NCI-H510A treated with DMSO at 0.1 percent for 48 hours (cell line): ENCODE measurements around the gene SYNJ2.
A peak's percentile ranks its signal among the peaks of the same experiment; 100 is the strongest.

Experiments
- DNase-seq: peaks from one replicate; lab custom pipeline; 2025; lab: John Stamatoyannopoulos, UW

The SYNJ2 gene

DNA sequence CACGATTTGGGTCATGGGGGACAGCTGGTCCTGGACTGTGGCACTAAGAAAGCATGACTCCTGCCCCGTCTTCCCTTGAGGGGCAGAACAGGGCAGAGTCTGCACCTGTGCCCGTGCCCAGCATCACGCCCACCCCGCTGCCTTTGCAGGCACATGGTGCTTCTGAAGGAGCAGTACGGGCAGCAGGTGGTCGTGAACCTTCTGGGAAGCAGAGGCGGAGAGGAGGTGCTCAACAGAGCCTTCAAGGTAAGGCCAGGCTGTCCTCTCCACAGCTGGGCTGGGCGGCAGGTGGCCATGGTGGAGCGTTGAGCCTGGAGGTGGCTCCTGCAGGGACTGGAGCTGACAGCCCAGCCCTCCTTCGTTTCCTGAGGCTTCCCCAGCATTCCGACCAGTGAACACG, 77.4 kb downstream of the SYNJ2 start:
- no peak for DNase-seq

DNA sequence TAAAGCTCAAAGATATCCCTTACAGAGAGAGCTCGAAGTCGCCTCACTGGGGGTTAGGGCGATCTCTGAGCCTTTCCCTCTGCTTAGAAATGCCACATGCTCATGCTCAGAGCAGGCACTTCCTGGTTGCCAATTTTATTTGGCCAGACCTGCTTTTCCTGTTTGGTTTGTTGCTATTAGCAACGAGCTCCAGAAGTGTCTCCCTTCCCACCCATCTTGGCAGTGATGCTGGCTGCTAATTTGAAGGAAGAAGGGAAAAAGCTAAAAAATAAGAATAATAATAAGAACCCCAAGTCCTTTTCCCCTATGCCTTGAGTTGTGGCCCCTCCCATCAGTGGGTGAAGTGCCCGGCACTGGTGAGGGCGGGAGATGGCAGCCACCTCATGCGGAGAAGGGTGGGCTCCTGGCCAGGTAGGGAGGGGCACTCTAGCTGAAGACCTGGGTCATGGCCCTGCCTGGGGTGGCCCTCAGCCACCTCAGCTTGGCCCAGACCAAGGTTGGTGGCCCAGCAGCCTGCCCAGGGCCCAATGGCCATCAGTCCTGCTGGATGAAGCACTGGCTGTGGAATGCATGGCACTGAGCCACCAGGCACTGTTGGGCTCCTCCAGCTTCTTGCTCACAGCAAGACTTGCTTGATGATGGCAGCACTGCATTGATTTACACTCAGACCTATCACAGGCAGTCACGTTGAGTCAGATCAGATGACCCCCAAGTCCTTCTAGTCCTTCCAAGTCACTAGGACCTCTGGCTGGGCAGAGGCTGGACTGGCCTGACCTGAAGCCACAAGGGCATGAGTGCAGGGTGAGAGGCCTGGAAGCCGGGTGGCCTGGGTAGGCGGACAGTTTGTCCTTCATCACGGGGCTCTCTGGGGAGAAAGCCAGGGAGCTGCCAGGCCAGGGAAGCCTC, 79.0 kb downstream of the SYNJ2 start:
- DNase-seq = peak; percentile 45

DNA sequence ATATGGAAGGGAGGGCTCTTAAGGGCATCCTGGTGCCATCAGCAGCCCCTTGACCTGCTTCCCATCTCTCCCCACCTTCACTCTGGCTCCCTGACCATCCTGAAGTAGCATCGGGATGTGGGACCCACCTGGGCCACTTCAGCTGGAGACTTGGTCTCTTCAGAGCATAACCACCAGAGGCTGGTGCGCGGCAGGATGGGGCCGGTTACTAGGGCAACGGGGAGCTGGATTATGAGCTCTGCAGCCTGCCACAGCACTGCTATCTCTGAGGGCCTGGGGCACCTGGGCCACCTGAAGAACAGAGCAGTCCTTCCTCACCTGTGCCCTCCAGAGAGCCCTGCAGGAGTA, 79.7 kb downstream of the SYNJ2 start:
- DNase-seq = no peak

DNA sequence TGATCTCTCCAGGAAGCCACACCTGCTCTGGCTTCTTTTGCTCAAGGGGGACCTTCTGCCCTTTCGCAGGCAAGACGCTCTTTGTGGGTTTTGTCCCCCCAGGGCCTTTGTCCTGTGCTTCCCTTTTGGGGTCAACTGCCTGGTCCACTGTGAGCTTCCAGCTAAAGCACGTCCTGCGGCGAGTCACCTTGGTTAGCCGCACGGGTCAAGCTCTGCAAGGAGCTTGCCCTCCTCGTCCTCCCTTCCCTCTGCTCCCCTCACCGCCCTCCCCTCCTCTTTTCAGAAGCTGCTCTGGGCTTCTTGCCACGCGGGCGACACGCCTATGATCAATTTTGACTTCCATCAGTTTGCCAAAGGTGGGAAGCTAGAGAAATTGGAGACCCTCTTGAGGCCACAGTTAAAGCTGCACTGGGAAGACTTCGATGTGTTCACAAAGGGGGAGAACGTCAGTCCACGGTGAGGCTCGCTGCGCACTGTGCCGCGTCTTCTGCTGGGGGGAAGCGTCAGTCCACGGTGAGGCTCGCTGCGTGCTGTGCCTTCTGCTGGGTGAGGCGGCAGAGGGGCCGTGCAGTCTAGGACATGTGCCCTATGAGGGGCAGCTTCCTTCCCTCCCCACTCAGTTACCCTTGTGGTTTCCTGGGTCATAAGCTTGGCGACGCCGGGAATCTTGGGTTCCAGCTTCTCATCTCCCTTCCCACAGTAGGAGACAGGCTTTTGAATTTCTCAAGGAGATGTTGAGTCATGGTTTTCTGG, 80.2 kb downstream of the SYNJ2 start:
- no peak for DNase-seq

DNA sequence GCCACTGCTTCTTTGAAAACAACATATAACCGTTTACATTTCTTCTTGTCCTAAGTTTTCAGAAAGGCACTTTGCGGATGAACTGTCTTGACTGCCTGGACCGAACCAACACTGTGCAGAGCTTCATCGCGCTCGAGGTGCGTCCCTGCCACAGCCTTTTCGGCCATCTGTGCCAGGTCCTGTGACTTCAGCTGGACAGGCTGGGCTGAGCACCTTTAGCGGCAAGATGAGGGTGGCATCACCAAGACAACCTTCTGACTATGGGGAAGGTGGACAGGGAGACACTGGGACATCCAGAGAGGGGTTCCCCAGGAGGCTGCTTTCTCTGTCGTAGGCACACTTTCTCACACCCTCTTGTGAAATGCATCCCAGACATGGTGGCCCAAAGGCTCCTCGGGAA, 82.1 kb downstream of the SYNJ2 start:
- no peak for DNase-seq

GRCh38 chr6:158064725-158065251, 83.1 kb downstream of the SYNJ2 start:
- DNase-seq = no peak

GRCh38 chr6:158066136-158066781, 84.6 kb downstream of the SYNJ2 start:
- no peak for DNase-seq

DNA sequence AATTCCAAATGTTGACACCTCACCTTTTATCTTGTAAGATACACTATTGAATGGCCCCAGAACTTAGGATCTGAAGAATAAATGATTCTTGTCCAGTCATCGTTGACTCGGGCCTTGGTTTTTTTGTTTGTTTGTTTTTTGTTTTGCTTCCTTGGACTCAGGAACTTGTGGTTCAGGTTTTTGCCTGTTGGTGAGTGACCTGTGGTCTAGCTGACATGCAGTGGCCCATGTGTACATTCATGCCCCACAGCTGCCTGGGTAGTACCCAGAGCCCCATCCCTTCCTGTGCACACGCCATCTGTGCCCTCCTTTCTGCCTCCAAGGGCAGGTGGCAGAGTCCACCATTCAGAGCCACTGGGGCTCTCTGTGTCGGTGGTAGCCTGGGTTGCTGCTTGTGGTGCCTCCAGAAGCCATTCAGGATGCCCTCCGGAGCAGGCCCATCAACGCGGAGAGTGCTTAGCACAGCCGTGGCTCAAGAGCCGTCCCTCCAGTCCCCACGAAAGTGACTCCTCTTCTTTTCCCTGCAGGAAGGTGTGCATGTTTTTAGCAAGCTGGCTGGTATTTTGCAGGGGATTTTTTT, 85.9 kb downstream of the SYNJ2 start:
- DNase-seq = no peak

GRCh38 chr6:158068156-158068892, 86.7 kb downstream of the SYNJ2 start:
- no peak for DNase-seq

DNA sequence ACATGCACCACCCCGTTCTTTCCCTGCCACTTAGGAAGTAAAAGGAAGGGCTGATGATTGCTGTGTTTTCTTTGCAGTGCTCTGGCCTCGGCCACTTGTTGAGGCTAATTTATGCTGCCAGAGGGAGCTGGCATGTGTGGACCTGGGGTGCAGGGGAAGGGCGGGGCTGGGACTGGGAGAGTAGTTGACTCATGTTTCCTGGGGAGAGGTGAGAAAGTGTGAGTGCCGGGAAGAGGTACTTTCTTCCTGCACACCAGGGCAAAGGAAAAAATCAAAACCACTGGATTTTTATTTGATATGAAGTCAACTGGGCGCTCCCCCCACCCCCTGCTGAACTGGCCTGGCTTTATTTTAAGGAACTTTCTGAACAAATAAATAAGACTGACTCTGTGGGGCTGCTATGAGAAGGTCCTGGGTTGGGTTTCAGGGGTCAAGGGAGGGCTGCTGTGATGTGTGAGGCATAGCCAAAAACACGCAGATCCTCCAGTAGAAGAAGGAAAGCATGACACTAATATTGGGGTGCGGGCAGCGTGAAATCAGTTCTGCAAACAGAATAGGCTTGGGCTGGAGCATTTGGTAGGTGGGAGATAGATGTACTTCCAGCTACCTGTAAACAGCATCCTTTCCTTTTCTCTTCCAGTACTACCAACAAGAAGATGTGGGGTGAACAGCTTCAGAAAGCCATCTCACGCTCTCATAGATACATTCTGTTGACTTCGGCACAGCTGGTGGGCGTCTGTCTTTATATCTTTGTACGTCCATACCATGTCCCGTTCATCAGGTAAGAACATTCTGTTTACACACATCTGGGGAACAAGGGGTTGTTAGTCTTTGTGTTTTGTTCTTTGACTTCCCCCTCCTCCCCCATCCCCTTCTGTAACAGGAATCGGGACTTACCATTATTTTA, 87.5 kb downstream of the SYNJ2 start:
- peak; percentile 50 for DNase-seq

- DNase-seq = no peak
Measured at GRCh38 chr6:158069800-158070195, 88.1 kb downstream of the SYNJ2 start.

DNA sequence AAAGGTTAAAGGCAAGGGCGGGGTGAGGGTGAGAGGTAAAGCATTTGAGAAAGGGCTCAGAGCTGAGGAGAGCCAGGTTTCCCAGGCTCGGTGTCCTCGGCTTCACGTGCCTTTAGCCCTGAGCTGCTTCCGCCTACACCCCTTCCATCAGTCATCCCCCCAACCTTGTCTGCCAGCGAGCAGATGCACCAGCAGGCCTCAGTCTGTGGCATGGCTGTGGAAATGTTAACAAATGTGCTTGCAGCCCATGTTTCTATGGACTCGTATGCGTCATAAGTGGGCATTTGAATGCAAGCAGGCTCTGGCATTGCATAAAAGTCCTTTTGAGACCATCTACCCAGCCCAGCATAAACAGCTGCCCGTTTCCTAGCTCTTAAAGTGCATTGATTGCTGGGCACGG, 88.8 kb downstream of the SYNJ2 start:
- DNase-seq = no peak

DNA sequence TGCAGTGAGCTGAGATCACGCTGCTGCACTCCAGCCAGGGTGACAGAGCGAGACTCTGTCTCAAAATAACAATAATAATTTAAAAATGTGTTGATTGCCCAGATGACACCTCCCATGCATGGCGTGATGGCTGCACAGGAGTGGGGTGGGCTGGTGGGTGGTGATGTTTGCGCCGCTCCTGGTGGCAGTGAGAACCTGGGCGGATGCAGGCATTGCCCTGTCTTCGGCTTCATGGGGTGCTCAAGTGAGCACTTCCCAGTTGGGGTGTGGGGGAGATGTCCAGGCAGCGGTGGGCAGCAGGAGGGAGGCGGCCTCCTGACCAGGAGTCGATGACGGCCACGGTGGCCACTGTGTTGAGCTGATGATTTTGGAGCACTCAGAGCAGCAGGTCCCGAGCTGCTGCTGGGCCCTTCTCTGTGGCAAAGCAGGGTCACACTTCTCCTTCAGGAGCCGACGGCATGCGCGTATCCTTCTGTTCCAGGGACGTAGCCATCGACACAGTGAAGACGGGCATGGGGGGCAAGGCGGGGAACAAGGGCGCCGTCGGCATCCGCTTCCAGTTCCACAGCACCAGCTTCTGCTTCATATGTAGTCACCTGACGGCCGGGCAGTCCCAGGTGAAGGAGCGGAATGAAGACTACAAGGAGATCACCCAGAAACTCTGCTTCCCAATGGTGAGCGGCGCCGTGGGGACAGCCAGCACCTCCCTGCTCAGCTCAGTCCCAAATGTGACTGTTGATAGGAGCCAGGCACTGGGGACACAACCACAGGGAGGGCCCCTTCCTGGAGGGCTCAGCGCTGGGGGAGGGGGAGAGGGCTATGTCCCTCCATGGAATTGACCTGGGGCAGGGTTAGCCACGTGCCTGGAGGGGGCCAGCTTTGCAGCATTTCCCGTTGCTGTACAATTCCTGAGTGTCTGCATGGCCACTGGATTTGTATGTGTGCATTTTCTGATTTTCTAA, 89.7 kb downstream of the SYNJ2 start:
- DNase-seq = no peak

- peak; percentile 53 for DNase-seq
Measured at GRCh38 chr6:158072083-158072721, 90.5 kb downstream of the SYNJ2 start.

DNA sequence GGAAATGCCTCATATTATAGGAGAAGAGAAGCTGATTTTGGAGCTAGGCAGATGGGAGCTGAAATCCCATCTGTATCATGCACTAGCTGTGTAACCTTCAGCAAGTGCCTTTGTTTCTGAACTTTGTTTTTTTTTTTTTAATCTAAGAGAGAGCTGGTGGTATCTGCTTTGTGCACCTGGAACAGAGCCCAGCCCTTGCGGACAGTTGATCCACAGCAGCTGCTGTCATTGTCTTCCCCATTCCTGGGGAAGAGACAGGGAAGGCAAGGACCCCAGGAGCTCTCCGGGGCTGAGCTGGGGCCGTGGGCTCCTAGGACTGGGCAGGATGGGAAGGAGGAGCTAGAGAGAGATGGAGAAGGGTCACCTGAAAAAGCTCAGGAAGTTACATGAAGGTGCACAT, 92.1 kb downstream of the SYNJ2 start:
- no peak for DNase-seq

DNA sequence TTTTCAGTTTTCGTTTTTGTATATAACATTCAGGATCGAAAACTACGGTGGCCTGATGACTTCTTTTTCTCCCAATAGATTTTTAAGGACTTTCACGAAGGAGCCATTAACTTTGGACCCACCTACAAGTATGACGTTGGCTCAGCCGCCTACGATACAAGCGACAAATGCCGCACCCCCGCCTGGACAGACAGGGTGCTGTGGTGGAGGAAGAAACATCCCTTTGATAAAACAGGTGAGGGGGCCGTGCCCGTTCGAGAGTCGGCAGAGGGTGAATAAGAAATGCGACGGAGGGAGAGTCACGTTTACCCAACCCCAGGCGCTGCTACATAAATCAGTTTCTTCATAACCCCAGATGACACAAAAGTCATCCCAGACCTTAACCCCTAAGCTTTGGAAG, 94.9 kb downstream of the SYNJ2 start:
- DNase-seq = no peak

DNA sequence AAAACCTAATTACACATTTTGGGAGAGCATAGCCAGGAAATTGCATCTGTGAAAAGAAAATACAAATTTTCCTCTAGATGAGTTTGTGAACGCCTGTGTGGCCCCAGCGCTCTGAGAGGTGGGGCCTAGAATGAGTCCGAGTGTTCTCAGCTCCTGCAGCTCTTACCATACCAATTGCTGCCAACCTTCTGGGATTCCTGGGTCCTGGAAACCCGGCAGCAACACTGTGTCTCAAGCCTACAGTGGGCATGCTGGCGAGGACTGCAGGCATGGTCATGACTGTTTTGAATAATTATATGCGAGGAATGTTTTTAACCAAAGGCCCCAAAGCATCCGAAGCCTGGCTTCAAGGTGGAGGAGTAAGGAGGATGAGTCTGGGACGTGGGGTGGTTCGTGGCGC, 96.0 kb downstream of the SYNJ2 start:
- no peak for DNase-seq

DNA sequence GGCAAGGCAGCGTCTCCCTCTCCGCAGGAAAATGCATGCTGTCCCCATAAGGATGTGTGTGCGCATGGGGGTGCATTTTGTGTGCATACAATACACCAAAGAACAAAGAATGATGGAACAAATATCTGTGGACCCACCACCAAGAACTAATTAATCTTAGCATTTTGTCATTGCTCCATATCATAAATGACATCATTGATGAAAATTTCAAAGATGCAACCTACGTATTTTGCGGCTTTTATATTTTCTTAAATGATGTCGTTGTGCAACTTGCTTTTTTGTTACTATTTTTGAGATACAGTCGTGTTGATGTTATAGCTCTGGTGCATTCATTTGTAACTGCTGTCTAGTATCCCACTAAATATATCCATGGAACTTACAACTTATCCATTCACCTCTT, 96.7 kb downstream of the SYNJ2 start:
- DNase-seq = no peak
